HG02981 (cell line): ENCODE results near the gene CHTF8.

Source experiments
- ATAC-seq: cut with Tn5 transposase; IDR thresholded peaks from one replicate; pipeline ENCODE4 v1.9.1; 2021; ENCODE audit warnings: mild to moderate bottlenecking, moderate library complexity; ENCODE audit not compliant: unreplicated experiment

The CHTF8 gene

GRCh38 chr16:69114346-69114975 is 17.9 kb downstream of the CHTF8 start:
- no peak for ATAC-seq

- ATAC-seq, result no peak
Observed at GRCh38 chr16:69113216-69113615, 19.2 kb downstream of the CHTF8 start.

- ATAC-seq, result no peak
Observed at GRCh38 chr16:69112285-69113129, 19.9 kb downstream of the CHTF8 start.

- no peak for ATAC-seq
Observed at GRCh38 chr16:69111876-69112230, 20.5 kb downstream of the CHTF8 start.

- ATAC-seq, result no peak
Observed at GRCh38 chr16:69111216-69111875, 21.0 kb downstream of the CHTF8 start.

GRCh38 chr16:69110406-69110805 is 22.0 kb downstream of the CHTF8 start:
- ATAC-seq, result no peak

- ATAC-seq, result no peak
Observed at GRCh38 chr16:69109486-69110270, 22.7 kb downstream of the CHTF8 start.

- no peak for ATAC-seq
Observed at GRCh38 chr16:69108905-69109252, 23.5 kb downstream of the CHTF8 start.

GRCh38 chr16:69108064-69108904 is 24.1 kb downstream of the CHTF8 start:
- ATAC-seq, result no peak

GRCh38 chr16:69107316-69107962 is 24.9 kb downstream of the CHTF8 start:
- no peak for ATAC-seq

- no peak for ATAC-seq
Observed at GRCh38 chr16:69106491-69107315, 25.7 kb downstream of the CHTF8 start.

GRCh38 chr16:69105501-69106361 is 26.7 kb downstream of the CHTF8 start, which contains the start of gene HAS3:
Gene HAS3, plus strand, starts transcription at chr16:69105653. Its CDS starts 3,743 bp downstream, at chr16:69109396.
- ATAC-seq, result peak; percentile 54

- ATAC-seq, result no peak
Observed at GRCh38 chr16:69100071-69100691, 32.2 kb downstream of the CHTF8 start.

- no peak for ATAC-seq
Observed at GRCh38 chr16:69095193-69095592, 37.2 kb downstream of the CHTF8 start.

GRCh38 chr16:69094501-69094900 is 37.9 kb downstream of the CHTF8 start:
- ATAC-seq, result no peak

- no peak for ATAC-seq
Observed at GRCh38 chr16:69093974-69094373, 38.4 kb downstream of the CHTF8 start.

- ATAC-seq, result no peak
Observed at GRCh38 chr16:69089091-69089910, 43.1 kb downstream of the CHTF8 start.
